ENCODE data around the gene DNM3.

Gene DNM3

DNA sequence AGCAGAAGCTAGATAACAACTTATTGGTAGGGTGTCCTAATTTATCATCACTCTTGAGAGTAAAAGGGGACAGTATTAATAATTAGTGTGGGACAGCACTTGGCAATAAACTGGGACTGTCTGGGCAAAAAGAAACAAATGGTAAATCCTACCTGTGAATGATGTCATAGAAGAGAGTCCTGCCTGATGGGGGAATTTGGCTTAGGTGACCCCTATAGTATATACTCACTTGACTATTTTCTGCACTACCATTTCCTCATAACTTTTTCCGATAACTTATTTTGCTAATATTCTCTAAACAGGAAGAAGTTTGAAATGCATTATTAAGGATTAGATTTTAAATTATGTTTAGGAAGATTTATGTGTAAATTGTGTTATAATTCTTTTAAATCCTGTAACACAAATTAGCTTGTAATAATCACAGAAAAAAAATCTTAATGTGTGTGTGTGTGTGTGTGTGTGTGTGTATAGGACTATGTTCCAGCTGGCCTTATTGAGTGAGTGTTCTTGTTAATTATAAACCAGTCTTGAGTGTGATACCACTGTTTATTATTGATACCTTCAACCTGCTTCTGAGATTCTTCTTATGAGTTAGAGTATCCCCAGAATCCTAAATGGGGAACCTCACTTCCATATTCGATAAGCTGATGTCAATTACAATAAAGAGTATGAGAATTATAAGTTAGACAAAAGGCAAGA is 435.0 kb downstream of the DNM3 start:
- no peaks in the 10 kb centered on the region for H3K36me3 ChIP-seq (ENCODE audit: low read length)
- H4K20me1 ChIP-seq (ENCODE audit: low read depth, low read length), result no peaks in the 10 kb centered on the region
- no peaks in the 10 kb centered on the region for H3K27me3 ChIP-seq (ENCODE audit: low read length)
- H3K79me2 ChIP-seq (ENCODE audit: insufficient read depth, low read length), result no peaks in the 10 kb centered on the region
- H2AFZ ChIP-seq (ENCODE audit: low read depth, low read length, severe bottlenecking), result no peak overlapping the region
- H3K9me2 ChIP-seq (replicated peaks; ENCODE audit: insufficient read depth, low read length), result no peaks in the 10 kb centered on the region
- H3K9ac ChIP-seq (ENCODE audit: low read length), result no peak overlapping the region
- H3K4me2 ChIP-seq (ENCODE audit: low read depth, low read length, poor library complexity, severe bottlenecking), result no peak overlapping the region
- H3F3A ChIP-seq (ENCODE audit: insufficient read depth), result no peaks in the 10 kb centered on the region
- H3K9me3 ChIP-seq (ENCODE audit: insufficient read depth, low read length), result no peaks in the 10 kb centered on the region
- H3K27ac ChIP-seq (ENCODE audit: low read depth, low read length), result no peak overlapping the region
- H3K4me3 ChIP-seq (ENCODE audit: insufficient read depth, low read length, poor library complexity, severe bottlenecking), result no peak overlapping the region
- TF ChIP-seq CTCF (IDR thresholded peaks at IDR 0.05; ENCODE audit: insufficient read depth, low read length, poor library complexity, severe bottlenecking), result no peak
- TF ChIP-seq EZH2phosphoT487 (conservative IDR thresholded peaks at IDR 0.05; ENCODE audit: low read length), result no peak

- no peaks in the 10 kb centered on the region for H3K9me2 ChIP-seq (replicated peaks; ENCODE audit: insufficient read depth, low read length)
- H3K9me3 ChIP-seq (ENCODE audit: insufficient read depth, low read length), result no peaks in the 10 kb centered on the region
- H4K20me1 ChIP-seq (ENCODE audit: low read depth, low read length), result no peaks in the 10 kb centered on the region
- H3K4me3 ChIP-seq (ENCODE audit: insufficient read depth, low read length, poor library complexity, severe bottlenecking), result no peak overlapping the region
- no peak overlapping the region for H3K27ac ChIP-seq (ENCODE audit: low read depth, low read length)
- no peaks in the 10 kb centered on the region for H3K79me2 ChIP-seq (ENCODE audit: insufficient read depth, low read length)
- no peak overlapping the region for H3K9ac ChIP-seq (ENCODE audit: low read length)
- no peak overlapping the region for H2AFZ ChIP-seq (ENCODE audit: low read depth, low read length, severe bottlenecking)
- TF ChIP-seq EZH2phosphoT487 (conservative IDR thresholded peaks at IDR 0.05; ENCODE audit: low read length) (no peak), CTCF (IDR thresholded peaks at IDR 0.05; ENCODE audit: insufficient read depth, low read length, poor library complexity, severe bottlenecking) (no peak)
- no peak overlapping the region for H3K4me2 ChIP-seq (ENCODE audit: low read depth, low read length, poor library complexity, severe bottlenecking)
- no peaks in the 10 kb centered on the region for H3K36me3 ChIP-seq (ENCODE audit: low read length)
- H3K27me3 ChIP-seq (ENCODE audit: low read length), result no peaks in the 10 kb centered on the region
- no peaks in the 10 kb centered on the region for H3F3A ChIP-seq (ENCODE audit: insufficient read depth)
These were observed 436.0 kb downstream of the DNM3 start for GRCh38 chr1:172277275-172277674.

DNA sequence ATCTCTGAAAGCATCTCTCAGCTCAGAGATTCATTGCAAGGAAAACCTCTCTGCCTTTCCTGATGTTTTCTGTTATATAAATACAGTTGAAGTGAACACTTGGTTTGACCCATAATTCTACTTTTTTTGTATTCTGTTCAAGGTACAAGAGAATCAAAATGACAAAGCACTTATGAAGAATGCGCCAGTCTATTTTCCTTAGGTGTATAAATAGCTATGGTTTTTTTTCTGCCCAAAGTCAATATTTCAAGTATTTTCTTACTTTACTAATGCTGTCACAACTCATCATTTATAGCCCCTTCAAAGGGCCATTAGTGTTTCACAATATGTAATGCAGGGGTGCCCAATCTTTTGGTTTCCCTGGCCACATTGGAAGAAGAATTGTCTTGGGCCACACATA is 436.7 kb downstream of the DNM3 start:
- TF ChIP-seq EZH2phosphoT487 (conservative IDR thresholded peaks at IDR 0.05; ENCODE audit: low read length) (no peak), CTCF (IDR thresholded peaks at IDR 0.05; ENCODE audit: insufficient read depth, low read length, poor library complexity, severe bottlenecking) (no peak)
- H2AFZ ChIP-seq (ENCODE audit: low read depth, low read length, severe bottlenecking), result no peak overlapping the region
- no peaks in the 10 kb centered on the region for H3F3A ChIP-seq (ENCODE audit: insufficient read depth)
- H3K79me2 ChIP-seq (ENCODE audit: insufficient read depth, low read length), result no peaks in the 10 kb centered on the region
- H3K9me3 ChIP-seq (ENCODE audit: insufficient read depth, low read length), result no peaks in the 10 kb centered on the region
- no peaks in the 10 kb centered on the region for H3K27me3 ChIP-seq (ENCODE audit: low read length)
- H3K36me3 ChIP-seq (ENCODE audit: low read length), result no peaks in the 10 kb centered on the region
- H3K4me2 ChIP-seq (ENCODE audit: low read depth, low read length, poor library complexity, severe bottlenecking), result no peak overlapping the region
- H3K9ac ChIP-seq (ENCODE audit: low read length), result no peak overlapping the region
- no peak overlapping the region for H3K4me3 ChIP-seq (ENCODE audit: insufficient read depth, low read length, poor library complexity, severe bottlenecking)
- H3K9me2 ChIP-seq (replicated peaks; ENCODE audit: insufficient read depth, low read length), result no peaks in the 10 kb centered on the region
- no peaks in the 10 kb centered on the region for H4K20me1 ChIP-seq (ENCODE audit: low read depth, low read length)
- no peak overlapping the region for H3K27ac ChIP-seq (ENCODE audit: low read depth, low read length)
